Upper lobe of right lung (tissue), 1 donor: ENCODE measurements around the gene HIF1A. TPM values are rescaled to one million over a fixed set of nuclear protein-coding genes. Genes with fewer than 3 reads are reported as not detected.
"Not testable (repeated sequence)": the region's sequence is repeated elsewhere in the genome, so short reads cannot be mapped to it uniquely, and the experiment has no call there.

Source experiments
- ATAC-seq: fragments of 200-7000 bp; cut with Tn5 transposase; one replicate; pipeline ENCODE4 v1.9.1; 2020; ENCODE audit warnings: mild to moderate bottlenecking, moderate library complexity
- DNase-seq: peaks from one replicate; pipeline ENCODE4 v3.0.0-alpha.2; 2020
- H3K27ac ChIP-seq: fragments of 200-600 bp; one replicate; pipeline ENCODE4 v1.8.0; 2022
- H3K27me3 ChIP-seq: fragments of 200-600 bp; one replicate; pipeline ENCODE4 v1.8.0; 2022; ENCODE audit warnings: mild to moderate bottlenecking
- H3K36me3 ChIP-seq: fragments of 200-600 bp; one replicate; pipeline ENCODE4 v1.8.0; 2022
- H3K4me1 ChIP-seq: fragments of 200-600 bp; one replicate; pipeline ENCODE4 v1.8.0; 2022
- H3K4me3 ChIP-seq: fragments of 200-600 bp; one replicate; pipeline ENCODE4 v1.8.0; 2022; ENCODE audit warnings: mild to moderate bottlenecking
- H3K9me3 ChIP-seq: fragments of 200-600 bp; one replicate; pipeline ENCODE4 v1.8.0; 2022
- intact Hi-C: fragments of 100-400 bp; cut with DNase I; formaldehyde crosslinking; loops from one replicate; pipeline ENCODE4 v1.11.0; 2022
- total RNA-seq: library from RNA; stranded (reverse); fragmentation: NEBNext Ultra II Directional; extraction: Animal tissue kit (Norgen Biotek cat#: 25700); gene quantifications from one replicate; pipeline ENCODE4 v1.2.1, GENCODE V29; 2021
- TF ChIP-seq, protein P1 (sequence below): fragments of 200-600 bp; IDR thresholded peaks from one replicate; pipeline ENCODE4 v1.8.0; 2022; ENCODE audit warnings: antibody characterized with exemption
- donor health status: DM: no; HTN: yes; CAD: no; lungs with severe emphysema.

Gene HIF1A
- total RNA-seq, 1 donor from 2014 or later = 108 TPM

GRCh38 chr14:61739133-61739532 is 43.8 kb downstream of the HIF1A start:
- no peaks in the 10 kb centered on the region for H3K4me1 ChIP-seq
- TF ChIP-seq, protein P1, sequence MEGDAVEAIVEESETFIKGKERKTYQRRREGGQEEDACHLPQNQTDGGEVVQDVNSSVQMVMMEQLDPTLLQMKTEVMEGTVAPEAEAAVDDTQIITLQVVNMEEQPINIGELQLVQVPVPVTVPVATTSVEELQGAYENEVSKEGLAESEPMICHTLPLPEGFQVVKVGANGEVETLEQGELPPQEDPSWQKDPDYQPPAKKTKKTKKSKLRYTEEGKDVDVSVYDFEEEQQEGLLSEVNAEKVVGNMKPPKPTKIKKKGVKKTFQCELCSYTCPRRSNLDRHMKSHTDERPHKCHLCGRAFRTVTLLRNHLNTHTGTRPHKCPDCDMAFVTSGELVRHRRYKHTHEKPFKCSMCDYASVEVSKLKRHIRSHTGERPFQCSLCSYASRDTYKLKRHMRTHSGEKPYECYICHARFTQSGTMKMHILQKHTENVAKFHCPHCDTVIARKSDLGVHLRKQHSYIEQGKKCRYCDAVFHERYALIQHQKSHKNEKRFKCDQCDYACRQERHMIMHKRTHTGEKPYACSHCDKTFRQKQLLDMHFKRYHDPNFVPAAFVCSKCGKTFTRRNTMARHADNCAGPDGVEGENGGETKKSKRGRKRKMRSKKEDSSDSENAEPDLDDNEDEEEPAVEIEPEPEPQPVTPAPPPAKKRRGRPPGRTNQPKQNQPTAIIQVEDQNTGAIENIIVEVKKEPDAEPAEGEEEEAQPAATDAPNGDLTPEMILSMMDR = no peak
- H3K27ac ChIP-seq = no peak overlapping the region
- H3K4me3 ChIP-seq = no peak overlapping the region
- ATAC-seq (no peak), DNase-seq (no peak)
- intact Hi-C loops = loop anchor here (10.0 kb wide), 1 partner anchor 274 kb away; no protein-coding TSS in a partner anchor
- H3K9me3 ChIP-seq = no peaks in the 10 kb centered on the region
- H3K27me3 ChIP-seq = no peaks in the 10 kb centered on the region
- H3K36me3 ChIP-seq = peaks cover 90% of the 10 kb centered on the region

DNA sequence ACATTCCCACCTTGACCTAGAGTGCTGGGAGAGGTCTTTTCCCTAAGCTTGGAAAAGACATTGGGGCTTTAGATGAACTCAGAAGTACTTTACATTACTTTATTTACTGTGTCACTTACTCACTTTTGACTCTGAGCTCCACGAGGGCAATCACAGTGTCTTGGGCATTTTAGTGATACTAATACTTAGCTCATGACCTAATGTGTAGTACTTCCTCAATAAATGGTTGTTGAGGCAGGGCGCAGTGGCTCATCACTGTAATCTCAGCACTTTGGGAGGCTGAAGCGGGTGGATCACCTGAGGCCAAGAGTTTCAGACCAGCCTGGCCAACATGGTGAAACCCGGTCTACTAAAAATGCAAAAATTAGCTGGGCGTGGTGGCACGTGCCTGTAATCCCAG is 47.1 kb downstream of the HIF1A start:
- intact Hi-C loops = no loop called here
- TF ChIP-seq, protein P1 = no peak
- no peaks in the 10 kb centered on the region for H3K27me3 ChIP-seq
- H3K27ac ChIP-seq = no peak overlapping the region
- no peaks in the 10 kb centered on the region for H3K9me3 ChIP-seq
- DNase-seq = no peak
- peaks cover 94% of the 10 kb centered on the region for H3K36me3 ChIP-seq
- H3K4me1 ChIP-seq = no peaks in the 10 kb centered on the region
- ATAC-seq = no peak
- no peak overlapping the region for H3K4me3 ChIP-seq

DNA sequence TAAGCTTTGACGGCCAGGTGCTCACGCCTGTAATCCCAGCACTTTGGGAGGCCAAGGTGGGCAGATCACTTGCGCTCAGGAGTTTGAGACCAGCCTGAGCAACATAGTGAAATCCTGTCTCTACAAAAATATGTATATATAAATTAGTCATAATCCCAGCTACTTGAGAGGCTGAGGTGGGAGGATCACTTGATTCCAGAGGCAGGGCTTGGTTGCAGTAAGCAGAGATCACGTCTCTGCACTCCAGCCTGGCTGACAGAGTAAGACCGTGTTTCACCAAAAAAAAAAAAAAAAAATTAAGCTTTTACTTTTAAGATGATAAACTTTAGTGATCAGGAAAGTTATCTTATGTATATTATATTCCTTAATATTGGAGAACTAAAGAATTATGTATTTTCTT is 48.9 kb downstream of the HIF1A start:
- intact Hi-C loops = no loop called here
- H3K27ac ChIP-seq = no peak overlapping the region
- no peaks in the 10 kb centered on the region for H3K27me3 ChIP-seq
- H3K4me3 ChIP-seq = no peak overlapping the region
- peaks cover 83% of the 10 kb centered on the region for H3K36me3 ChIP-seq
- H3K4me1 ChIP-seq = no peaks in the 10 kb centered on the region
- H3K9me3 ChIP-seq = no peaks in the 10 kb centered on the region
- no peak for ATAC-seq
- no peak for DNase-seq
- TF ChIP-seq, protein P1 = no peak

- intact Hi-C loops, ATAC-seq, DNase-seq, H3K27me3 ChIP-seq, H3K4me3 ChIP-seq, H3K27ac ChIP-seq, H3K9me3 ChIP-seq, H3K4me1 ChIP-seq: not testable (repeated sequence)
- peaks cover 69% of the 10 kb centered on the region for H3K36me3 ChIP-seq
Observed at GRCh38 chr14:61746346-61746745, 51.0 kb downstream of the HIF1A start.

- Histone ChIP-seq H3K36me3 (peaks cover 63% of the 10 kb centered on the region), H3K27ac (no peak overlapping the region), H3K9me3 (no peaks in the 10 kb centered on the region), H3K4me1 (peaks cover 10% of the 10 kb centered on the region), H3K27me3 (no peaks in the 10 kb centered on the region), H3K4me3 (no peak overlapping the region)
- intact Hi-C loops = no loop called here
- no peak for DNase-seq
- ATAC-seq = no peak
- TF ChIP-seq, protein P1 = no peak
Observed at GRCh38 chr14:61746881-61747280, 51.6 kb downstream of the HIF1A start.

DNA sequence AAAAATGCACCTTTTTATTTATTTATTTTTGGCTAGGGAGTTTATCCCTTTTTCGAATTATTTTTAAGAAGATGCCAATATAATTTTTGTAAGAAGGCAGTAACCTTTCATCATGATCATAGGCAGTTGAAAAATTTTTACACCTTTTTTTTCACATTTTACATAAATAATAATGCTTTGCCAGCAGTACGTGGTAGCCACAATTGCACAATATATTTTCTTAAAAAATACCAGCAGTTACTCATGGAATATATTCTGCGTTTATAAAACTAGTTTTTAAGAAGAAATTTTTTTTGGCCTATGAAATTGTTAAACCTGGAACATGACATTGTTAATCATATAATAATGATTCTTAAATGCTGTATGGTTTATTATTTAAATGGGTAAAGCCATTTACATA is 52.0 kb downstream of the HIF1A start:
- ATAC-seq = no peak
- H3K9me3 ChIP-seq = no peaks in the 10 kb centered on the region
- no peak overlapping the region for H3K27ac ChIP-seq
- H3K4me3 ChIP-seq = no peak overlapping the region
- peaks cover 10% of the 10 kb centered on the region for H3K4me1 ChIP-seq
- H3K27me3 ChIP-seq = no peaks in the 10 kb centered on the region
- TF ChIP-seq, protein P1 = no peak
- H3K36me3 ChIP-seq = peaks cover 59% of the 10 kb centered on the region
- no peak for DNase-seq
- intact Hi-C loops = no loop called here
